A673 (cell line): ENCODE data around the gene AGER. TPM values are rescaled to one million over a fixed set of nuclear protein-coding genes. Genes with fewer than 3 reads are reported as not detected.

Experiments
- BruUV-seq: library from RNA; stranded (reverse); fragments of 400-500 nt; replicated peaks from 2 replicates; lab custom pipeline; 2021; lab: Mats Ljungman, UMichigan
- CTCF ChIA-PET: fragments of 300-600 bp; sonication (Branson Sonifier 250); formaldehyde crosslinking; loops from one replicate; lab custom pipeline; 2022; ENCODE audit warnings: antibody characterized with exemption; lab: Charles Lee
- POLR2A ChIA-PET: fragments of 300-600 bp; sonication (Branson Sonifier 250); formaldehyde crosslinking; loops from one replicate; lab custom pipeline; 2022; ENCODE audit warnings: antibody characterized with exemption; ENCODE audit not compliant: low non-redundant PET; lab: Charles Lee
- DNase-seq: peaks from one replicate; pipeline ENCODE4 v3.0.0-alpha.2; 2015; ENCODE audit warnings: low spot score
- H3K27ac ChIP-seq: fragments of 200-600 bp; sonication (generic); 2 replicates; pipeline ENCODE4 v1.5.1; 2016; ENCODE audit warnings: mixed run types, low read depth, mild to moderate bottlenecking, mixed read lengths, antibody characterized with exemption, low read length; ENCODE audit not compliant: poor library complexity, severe bottlenecking
- H3K27me3 ChIP-seq: fragments of 200-600 bp; sonication (generic); replicated peaks from 2 replicates; pipeline ENCODE4 v1.6.1; 2017; ENCODE audit warnings: mixed run types, low read depth, mild to moderate bottlenecking, mixed read lengths, antibody characterized with exemption, low read length; ENCODE audit not compliant: insufficient read depth, poor library complexity
- H3K36me3 ChIP-seq: fragments of 200-600 bp; sonication (generic); 2 replicates; pipeline ENCODE4 v1.6.1; 2016; ENCODE audit warnings: mixed run types, mild to moderate bottlenecking, mixed read lengths, antibody characterized with exemption, low read length; ENCODE audit not compliant: insufficient read depth, poor library complexity, severe bottlenecking
- H3K4me1 ChIP-seq: fragments of 200-600 bp; sonication (generic); 2 replicates; pipeline ENCODE4 v1.6.1; 2017; ENCODE audit warnings: mixed run types, mild to moderate bottlenecking, mixed read lengths, antibody characterized with exemption, low read length; ENCODE audit not compliant: insufficient read depth, poor library complexity, severe bottlenecking
- H3K4me3 ChIP-seq: fragments of 200-600 bp; sonication (generic); 2 replicates; pipeline ENCODE4 v1.5.1; 2016; ENCODE audit warnings: low read depth, mixed run types, mild to moderate bottlenecking, mixed read lengths, low read length; ENCODE audit not compliant: poor library complexity, severe bottlenecking
- H3K9me3 ChIP-seq: fragments of 200-600 bp; sonication (generic); 2 replicates; pipeline ENCODE4 v1.6.1; 2016; ENCODE audit warnings: mixed run types, low read depth, mild to moderate bottlenecking, mixed read lengths, antibody characterized with exemption, low read length; ENCODE audit not compliant: poor library complexity, severe bottlenecking
- EZH2 ChIP-seq: fragments of 200-600 bp; sonication (generic); IDR thresholded peaks from 2 replicates; pipeline ENCODE4 v1.6.1; 2017; ENCODE audit warnings: borderline replicate concordance, low read depth, mild to moderate bottlenecking, mixed read lengths, antibody characterized with exemption, low read length; ENCODE audit not compliant: poor library complexity, severe bottlenecking
- intact Hi-C: fragments of 100-400 bp; cut with micrococcal nuclease; formaldehyde crosslinking; loops from one replicate; pipeline ENCODE4 v1.10.0; 2022; ENCODE audit not compliant: unreplicated experiment
- total RNA-seq: library from RNA; stranded (reverse); gene quantifications from 2 replicates; pipeline ENCODE4 v1.2.3, GENCODE V29; 2021
- TF ChIP-seq, protein P1 (sequence below): fragments of 300-800, 200-600 bp; sonication (generic); conservative IDR thresholded peaks from 2 replicates; pipeline ENCODE4 v1.5.1; 2017; ENCODE audit warnings: low read depth, mild to moderate bottlenecking, antibody characterized with exemption, low read length, moderate library complexity, mixed read lengths

The AGER gene
- total RNA-seq, 1 experiment from 2014 or later, result 13.3 TPM

- no TSS peak for BruUV-seq
- intact Hi-C loops, result no loop called here
- Histone ChIP-seq H3K9me3 (no peaks in the 10 kb centered on the region), H3K27ac (peak overlapping the region; percentile 97), H3K36me3 (peaks cover 21% of the 10 kb centered on the region), H3K4me1 (peaks cover 22% of the 10 kb centered on the region), H3K27me3 (no peaks in the 10 kb centered on the region), H3K4me3 (peak overlapping the region; percentile 97)
- ChIA-PET CTCF (interaction anchor here (0.6 kb wide), 1 partner anchor 370 kb away, joined by 3 read pairs; no protein-coding TSS in a partner anchor), POLR2A (no interaction called here)
- no peak for TF ChIP-seq EZH2
- TF ChIP-seq, protein P1, sequence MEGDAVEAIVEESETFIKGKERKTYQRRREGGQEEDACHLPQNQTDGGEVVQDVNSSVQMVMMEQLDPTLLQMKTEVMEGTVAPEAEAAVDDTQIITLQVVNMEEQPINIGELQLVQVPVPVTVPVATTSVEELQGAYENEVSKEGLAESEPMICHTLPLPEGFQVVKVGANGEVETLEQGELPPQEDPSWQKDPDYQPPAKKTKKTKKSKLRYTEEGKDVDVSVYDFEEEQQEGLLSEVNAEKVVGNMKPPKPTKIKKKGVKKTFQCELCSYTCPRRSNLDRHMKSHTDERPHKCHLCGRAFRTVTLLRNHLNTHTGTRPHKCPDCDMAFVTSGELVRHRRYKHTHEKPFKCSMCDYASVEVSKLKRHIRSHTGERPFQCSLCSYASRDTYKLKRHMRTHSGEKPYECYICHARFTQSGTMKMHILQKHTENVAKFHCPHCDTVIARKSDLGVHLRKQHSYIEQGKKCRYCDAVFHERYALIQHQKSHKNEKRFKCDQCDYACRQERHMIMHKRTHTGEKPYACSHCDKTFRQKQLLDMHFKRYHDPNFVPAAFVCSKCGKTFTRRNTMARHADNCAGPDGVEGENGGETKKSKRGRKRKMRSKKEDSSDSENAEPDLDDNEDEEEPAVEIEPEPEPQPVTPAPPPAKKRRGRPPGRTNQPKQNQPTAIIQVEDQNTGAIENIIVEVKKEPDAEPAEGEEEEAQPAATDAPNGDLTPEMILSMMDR, result no peak
- no peak for DNase-seq
Observed at GRCh38 chr6:32174416-32174815, 9.6 kb downstream of the AGER start.

DNA sequence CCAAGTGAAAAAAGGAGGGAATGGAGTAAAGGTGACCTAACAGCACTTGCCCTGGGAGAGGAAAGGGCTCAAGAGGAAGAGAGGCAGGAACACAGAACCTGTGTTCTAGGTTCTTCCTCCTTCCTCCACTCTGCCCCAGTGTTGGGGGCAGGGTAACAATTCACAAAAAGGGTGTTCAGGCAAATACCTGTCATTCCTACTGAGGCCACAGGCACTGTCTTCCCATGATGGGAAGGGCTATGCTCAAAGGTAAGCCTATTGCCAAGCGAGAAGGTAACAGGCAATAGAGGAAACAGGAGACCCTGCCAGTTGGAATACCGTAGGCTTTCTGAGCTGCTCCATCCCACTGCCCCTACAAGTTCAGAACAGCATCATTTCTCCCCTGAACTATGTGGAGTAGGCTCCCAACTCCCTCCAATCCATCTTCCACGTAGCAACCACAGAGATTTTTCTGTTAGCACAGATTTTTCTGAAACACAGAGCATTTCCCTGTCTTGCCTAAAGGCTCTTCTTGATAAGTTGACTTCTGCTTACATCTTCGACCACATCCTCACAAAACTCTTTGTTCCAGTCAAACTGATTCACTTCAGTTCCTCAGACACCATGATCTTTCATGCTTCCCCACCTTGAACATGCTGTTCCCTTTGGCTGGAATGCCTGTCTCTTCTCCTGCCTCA lies 10.9 kb downstream of the AGER start:
- Histone ChIP-seq H3K9me3 (no peaks in the 10 kb centered on the region), H3K4me3 (no peak overlapping the region), H3K36me3 (peaks cover 29% of the 10 kb centered on the region), H3K4me1 (peaks cover 19% of the 10 kb centered on the region), H3K27ac (no peak overlapping the region), H3K27me3 (no peaks in the 10 kb centered on the region)
- DNase-seq, result no peak
- ChIA-PET CTCF (interaction anchor here (0.6 kb wide), 1 partner anchor 649 kb away, joined by 4 read pairs; no protein-coding TSS in a partner anchor), POLR2A (no interaction called here)
- intact Hi-C loops, result no loop called here
- no TSS peak for BruUV-seq
- TF ChIP-seq EZH2, result no peak
- TF ChIP-seq, protein P1, result no peak

DNA sequence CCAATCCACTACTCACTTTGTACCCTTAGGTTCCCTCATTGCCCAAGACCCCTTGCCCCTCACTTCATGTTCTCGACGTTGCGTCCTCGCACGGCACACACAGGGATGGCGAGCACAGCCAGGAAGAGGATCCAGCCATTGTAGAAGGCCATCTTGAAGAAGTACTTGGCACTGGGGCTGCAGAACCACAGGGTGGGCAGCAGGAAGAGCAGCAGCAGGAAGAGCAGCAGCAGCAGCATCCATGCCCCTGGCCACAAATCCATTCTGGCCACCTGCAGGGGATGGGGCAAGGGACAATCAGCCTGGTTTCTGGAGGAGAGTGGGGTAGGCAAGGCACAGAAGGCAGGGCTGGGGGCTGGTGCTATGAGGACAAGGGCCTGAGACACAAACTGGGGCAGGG lies 12.8 kb downstream of the AGER start:
- ChIA-PET CTCF (no interaction called here), POLR2A (interaction anchor here (0.6 kb wide), 1 partner anchor 48 kb away, joined by 3 read pairs; no protein-coding TSS in a partner anchor)
- Histone ChIP-seq H3K4me1 (peaks cover 7% of the 10 kb centered on the region), H3K4me3 (no peak overlapping the region), H3K36me3 (peaks cover 45% of the 10 kb centered on the region), H3K27me3 (no peaks in the 10 kb centered on the region), H3K27ac (no peak overlapping the region), H3K9me3 (no peaks in the 10 kb centered on the region)
- no peak for TF ChIP-seq EZH2
- TF ChIP-seq, protein P1, result no peak
- no TSS peak for BruUV-seq
- DNase-seq, result no peak
- intact Hi-C loops, result no loop called here
